VCaP (cell line): ENCODE data around the gene ISM1.

Experiments used
- H3K27ac ChIP-seq: fragments of 450-650 bp; 2 replicates; pipeline ENCODE4 v1.5.1; 2017
- TF ChIP-seq, protein P1 (sequence below): fragments of 450-650 bp; conservative IDR thresholded peaks from 2 replicates; pipeline ENCODE4 v1.5.1; 2017; ENCODE audit warnings: mild to moderate bottlenecking, moderate library complexity

Gene ISM1

GRCh38 chr20:13301596-13301995 is 80.5 kb downstream of the ISM1 start:
- TF ChIP-seq, protein P1, sequence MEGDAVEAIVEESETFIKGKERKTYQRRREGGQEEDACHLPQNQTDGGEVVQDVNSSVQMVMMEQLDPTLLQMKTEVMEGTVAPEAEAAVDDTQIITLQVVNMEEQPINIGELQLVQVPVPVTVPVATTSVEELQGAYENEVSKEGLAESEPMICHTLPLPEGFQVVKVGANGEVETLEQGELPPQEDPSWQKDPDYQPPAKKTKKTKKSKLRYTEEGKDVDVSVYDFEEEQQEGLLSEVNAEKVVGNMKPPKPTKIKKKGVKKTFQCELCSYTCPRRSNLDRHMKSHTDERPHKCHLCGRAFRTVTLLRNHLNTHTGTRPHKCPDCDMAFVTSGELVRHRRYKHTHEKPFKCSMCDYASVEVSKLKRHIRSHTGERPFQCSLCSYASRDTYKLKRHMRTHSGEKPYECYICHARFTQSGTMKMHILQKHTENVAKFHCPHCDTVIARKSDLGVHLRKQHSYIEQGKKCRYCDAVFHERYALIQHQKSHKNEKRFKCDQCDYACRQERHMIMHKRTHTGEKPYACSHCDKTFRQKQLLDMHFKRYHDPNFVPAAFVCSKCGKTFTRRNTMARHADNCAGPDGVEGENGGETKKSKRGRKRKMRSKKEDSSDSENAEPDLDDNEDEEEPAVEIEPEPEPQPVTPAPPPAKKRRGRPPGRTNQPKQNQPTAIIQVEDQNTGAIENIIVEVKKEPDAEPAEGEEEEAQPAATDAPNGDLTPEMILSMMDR, result no peak

DNA sequence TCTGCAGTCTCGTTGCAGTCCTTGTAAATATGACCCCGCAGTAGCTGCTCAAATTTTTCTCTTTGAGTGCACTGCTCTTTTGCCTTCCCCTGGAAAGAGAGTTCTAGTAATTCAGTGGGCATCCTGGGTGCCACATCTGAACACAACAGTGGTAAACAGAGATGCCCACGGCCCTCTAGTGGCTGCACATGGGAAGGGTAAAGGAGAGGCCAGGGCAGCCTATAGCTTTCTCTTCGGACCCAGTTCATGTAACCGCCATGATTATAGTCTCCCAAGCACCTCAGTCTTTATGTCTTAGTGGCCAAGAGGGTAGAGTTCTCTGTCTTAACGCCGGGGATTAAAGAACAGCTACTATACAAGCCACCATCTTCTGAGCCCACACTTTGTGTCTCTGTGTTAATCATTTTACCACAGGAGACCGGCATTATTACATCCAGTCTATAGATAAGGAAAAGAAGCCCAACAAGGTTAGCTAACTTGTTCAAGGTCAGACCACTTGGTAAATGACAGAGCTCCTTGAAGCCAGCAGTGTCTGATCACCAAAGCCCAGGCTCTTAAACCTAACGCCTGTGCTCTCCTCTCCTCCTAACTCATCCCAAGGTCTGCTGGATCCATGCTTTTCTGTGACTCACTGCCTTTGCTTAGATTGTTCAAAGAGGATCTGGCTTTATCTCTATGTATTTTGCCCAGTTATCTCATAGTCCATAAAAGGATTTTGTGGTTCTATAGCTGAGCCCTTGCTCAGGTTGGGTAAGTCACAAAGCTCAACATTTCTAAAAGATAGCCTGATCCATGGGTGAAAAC is 81.8 kb downstream of the ISM1 start:
- H3K27ac ChIP-seq, result no peak overlapping the region
- TF ChIP-seq, protein P1, result peak; percentile 89

More at GRCh38 chr20:13301596-13301995, 80.5 kb downstream of the ISM1 start:
- H3K27ac ChIP-seq, result no peak overlapping the region

DNA sequence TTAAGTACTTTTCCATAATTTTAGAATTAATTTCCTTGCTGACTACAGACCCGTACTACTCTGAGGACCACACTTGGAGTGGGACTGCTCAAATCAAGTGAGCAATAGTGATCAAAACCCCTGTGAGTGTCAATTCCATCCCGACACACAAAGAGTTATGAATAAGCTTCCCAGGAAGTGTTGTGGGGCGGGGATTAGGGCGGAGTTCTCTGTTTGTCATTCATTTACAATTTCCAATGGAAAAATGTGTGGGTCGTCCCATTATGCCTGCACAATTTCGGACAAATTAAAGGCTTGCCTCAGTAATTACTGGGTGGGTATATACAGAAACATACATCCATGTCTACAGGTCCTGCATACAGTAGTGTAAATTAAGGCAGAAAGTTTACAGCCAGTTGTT is 84.2 kb downstream of the ISM1 start:
- no peak overlapping the region for H3K27ac ChIP-seq
- TF ChIP-seq, protein P1, result no peak

- TF ChIP-seq, protein P1, result no peak
- H3K27ac ChIP-seq, result no peak overlapping the region
These were observed 86.6 kb downstream of the ISM1 start for GRCh38 chr20:13307562-13308163.

DNA sequence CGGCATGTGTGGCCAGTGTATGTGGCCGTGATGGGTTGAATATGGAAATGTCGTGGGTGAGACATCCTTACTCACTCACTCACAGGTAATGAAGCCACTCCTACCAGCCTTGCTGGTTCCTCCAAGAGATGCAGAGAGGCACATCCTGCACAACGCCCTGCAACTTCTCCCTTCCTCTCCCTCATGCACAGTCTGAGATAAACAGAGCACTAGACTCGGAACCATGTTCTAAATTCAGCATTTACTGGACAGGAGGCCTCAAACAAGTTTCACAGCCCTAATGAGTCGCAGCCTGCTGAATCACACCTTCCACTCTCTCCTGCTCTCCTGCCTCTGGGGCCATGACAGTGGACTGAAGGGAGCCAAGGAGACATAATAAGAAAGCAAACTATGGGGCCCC is 91.2 kb downstream of the ISM1 start:
- H3K27ac ChIP-seq, result no peak overlapping the region
- TF ChIP-seq, protein P1, result no peak

- TF ChIP-seq, protein P1, result no peak
- H3K27ac ChIP-seq, result no peak overlapping the region
These were observed 92.1 kb downstream of the ISM1 start for GRCh38 chr20:13313201-13313600.

DNA sequence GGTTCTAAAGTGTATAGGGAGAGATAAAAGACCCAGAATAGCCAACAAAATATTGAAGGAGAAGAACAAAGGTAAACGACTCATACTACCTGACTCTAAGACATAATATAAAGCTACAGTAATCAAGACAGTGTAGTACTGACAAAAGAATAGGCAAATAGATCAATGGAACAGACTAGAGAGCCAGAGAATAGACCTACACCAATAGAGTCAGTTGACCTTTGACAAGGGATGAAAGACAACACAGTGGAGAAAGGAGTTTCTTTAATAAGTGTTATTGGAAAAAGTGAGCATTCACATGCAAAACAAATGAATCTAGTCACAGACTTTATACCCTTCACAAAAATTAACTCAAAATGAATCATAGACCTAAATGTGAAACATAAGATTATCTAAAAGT is 96.4 kb downstream of the ISM1 start:
- TF ChIP-seq, protein P1, result no peak
- H3K27ac ChIP-seq, result no peak overlapping the region
